Body of pancreas (tissue), 4 donors: Measurements from ENCODE around the gene EPB42.

ENCODE experiments used
- POLR2A ChIP-seq, 3 donors: fragments of 450-650 bp; IDR thresholded peaks; one replicate each; pipeline ENCODE4 v1.6.1; 2016; ENCODE audit warnings: antibody characterized with exemption in 3 of 3, mild to moderate bottlenecking in 2 of 3
- TF ChIP-seq, protein P1 (sequence below), 7 experiments: fragments of 450-650 bp in 4 of 7; fragments of 200-600 bp in 3 of 7; sonication (generic) in 3 of 7; IDR thresholded peaks; one replicate each; pipeline ENCODE4 v1.5.1; 2016 to 2019; ENCODE audit warnings: antibody characterized with exemption in 7 of 7

DNA sequence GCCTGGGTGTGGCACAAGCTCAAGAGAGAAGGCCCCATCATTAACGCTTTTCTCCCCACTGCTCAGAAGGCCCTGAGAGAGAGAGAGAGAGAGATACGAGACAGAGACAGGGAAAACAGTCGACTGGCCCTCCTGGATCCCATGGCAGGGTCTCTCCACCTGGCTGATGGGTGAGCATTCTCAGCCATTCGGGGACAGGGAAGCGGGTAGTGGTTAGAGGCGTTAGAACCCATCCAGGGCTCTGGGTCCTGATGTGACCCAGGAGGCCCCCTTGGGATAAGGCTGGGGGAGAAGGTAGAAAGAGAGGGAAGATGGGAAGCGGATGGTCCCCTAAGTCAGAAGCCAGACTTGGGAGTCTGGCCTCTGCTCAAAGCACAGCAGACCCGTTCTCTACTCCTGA lies 38.0 kb upstream of the EPB42 start:
- TF ChIP-seq, protein P1, sequence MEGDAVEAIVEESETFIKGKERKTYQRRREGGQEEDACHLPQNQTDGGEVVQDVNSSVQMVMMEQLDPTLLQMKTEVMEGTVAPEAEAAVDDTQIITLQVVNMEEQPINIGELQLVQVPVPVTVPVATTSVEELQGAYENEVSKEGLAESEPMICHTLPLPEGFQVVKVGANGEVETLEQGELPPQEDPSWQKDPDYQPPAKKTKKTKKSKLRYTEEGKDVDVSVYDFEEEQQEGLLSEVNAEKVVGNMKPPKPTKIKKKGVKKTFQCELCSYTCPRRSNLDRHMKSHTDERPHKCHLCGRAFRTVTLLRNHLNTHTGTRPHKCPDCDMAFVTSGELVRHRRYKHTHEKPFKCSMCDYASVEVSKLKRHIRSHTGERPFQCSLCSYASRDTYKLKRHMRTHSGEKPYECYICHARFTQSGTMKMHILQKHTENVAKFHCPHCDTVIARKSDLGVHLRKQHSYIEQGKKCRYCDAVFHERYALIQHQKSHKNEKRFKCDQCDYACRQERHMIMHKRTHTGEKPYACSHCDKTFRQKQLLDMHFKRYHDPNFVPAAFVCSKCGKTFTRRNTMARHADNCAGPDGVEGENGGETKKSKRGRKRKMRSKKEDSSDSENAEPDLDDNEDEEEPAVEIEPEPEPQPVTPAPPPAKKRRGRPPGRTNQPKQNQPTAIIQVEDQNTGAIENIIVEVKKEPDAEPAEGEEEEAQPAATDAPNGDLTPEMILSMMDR (IDR thresholded peaks at IDR 0.05) = no peak
- TF ChIP-seq POLR2A (IDR thresholded peaks at IDR 0.05) = no peak
